ENCODE measurements around the gene DNASE2. TPM values are rescaled to one million over a fixed set of nuclear protein-coding genes. Genes with fewer than 3 reads are reported as not detected.
A peak's percentile ranks its signal among the peaks of the same experiment; 100 is the strongest.
"Not testable (repeated sequence)": the region's sequence is repeated elsewhere in the genome, so short reads cannot be mapped to it uniquely, and the experiment has no call there.

DNASE2 gene
- total RNA-seq, 2 experiments from 2014 or later, result 10.4 to 11.1 TPM

DNA sequence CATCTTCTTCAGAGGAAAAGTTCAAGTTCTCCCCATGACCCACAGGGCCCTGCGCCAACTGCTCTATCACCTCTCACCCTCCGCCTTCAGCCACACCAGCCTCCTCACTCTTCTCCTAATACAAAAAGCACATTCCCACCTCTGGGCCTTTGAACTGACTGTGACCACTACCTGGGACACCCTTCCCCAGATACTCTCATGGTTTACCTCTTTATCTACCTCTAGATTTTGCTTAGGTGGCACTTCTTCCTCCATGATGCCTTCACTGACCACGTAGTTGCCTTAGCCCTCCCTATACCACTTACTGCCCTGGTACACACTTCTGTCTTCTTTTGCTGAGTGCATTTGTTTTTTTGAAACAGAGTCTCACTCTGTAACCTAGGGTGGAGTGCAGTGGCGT is 41.7 kb upstream of the DNASE2 start:
- ChIA-PET POLR2A (no interaction called here), CTCF (interaction anchor here (1.6 kb wide), 1 partner anchor 55 kb away, joined by 4 read pairs; no protein-coding TSS in a partner anchor)
- no peak overlapping the region for H3K4me3 Mint-ChIP-seq

DNA sequence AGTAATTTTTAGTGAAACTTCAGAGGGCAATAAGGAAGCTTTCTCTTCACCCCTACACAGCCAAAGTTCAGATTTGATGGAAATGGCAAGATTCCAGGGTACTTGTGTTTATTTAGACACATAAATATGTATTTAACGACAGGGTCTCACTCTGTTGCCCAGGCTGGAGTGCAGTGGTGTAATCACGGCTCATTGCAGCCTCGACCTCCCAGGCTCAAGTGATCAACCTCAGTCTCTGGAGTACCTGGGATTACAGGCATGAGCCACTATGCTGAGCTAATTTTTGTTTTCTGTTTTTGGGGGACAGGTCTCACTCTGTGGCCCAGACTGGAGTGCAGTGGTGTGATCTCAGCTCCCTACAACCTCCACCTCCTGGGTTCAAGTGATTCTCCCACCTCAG is 39.8 kb upstream of the DNASE2 start:
- Histone ChIP-seq H3K36me3 (ENCODE audit: insufficient read depth, low read length) (peaks cover 37% of the 10 kb centered on the region), H3K27me3 (ENCODE audit: control insufficient read depth in 1 of 2, insufficient read depth in 2 of 2, low read length in 2 of 2) (no peaks in the 10 kb centered on the region), H3K27ac (ENCODE audit: low read depth in 1 of 2, low read length in 2 of 2) (no peak overlapping the region), H3K4me3 (ENCODE audit: low read length) (no peak overlapping the region), H3K9me3 (ENCODE audit: control insufficient read depth in 1 of 2, insufficient read depth in 1 of 2, low read length in 2 of 2) (no peaks in the 10 kb centered on the region), H3K4me1 (ENCODE audit: insufficient read depth, low read length) (peaks cover 16% of the 10 kb centered on the region)
- TF ChIP-seq, protein P1, sequence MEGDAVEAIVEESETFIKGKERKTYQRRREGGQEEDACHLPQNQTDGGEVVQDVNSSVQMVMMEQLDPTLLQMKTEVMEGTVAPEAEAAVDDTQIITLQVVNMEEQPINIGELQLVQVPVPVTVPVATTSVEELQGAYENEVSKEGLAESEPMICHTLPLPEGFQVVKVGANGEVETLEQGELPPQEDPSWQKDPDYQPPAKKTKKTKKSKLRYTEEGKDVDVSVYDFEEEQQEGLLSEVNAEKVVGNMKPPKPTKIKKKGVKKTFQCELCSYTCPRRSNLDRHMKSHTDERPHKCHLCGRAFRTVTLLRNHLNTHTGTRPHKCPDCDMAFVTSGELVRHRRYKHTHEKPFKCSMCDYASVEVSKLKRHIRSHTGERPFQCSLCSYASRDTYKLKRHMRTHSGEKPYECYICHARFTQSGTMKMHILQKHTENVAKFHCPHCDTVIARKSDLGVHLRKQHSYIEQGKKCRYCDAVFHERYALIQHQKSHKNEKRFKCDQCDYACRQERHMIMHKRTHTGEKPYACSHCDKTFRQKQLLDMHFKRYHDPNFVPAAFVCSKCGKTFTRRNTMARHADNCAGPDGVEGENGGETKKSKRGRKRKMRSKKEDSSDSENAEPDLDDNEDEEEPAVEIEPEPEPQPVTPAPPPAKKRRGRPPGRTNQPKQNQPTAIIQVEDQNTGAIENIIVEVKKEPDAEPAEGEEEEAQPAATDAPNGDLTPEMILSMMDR (IDR thresholded peaks at IDR 0.05), result no peak
- Mint-ChIP-seq H3K27me3 (no peaks in the 10 kb centered on the region), H3K27ac (peak overlapping the region; percentile 90), H3K4me3 (no peak overlapping the region), H3K36me3 (ENCODE audit: low read depth) (peaks cover 42% of the 10 kb centered on the region), H3K4me1 (ENCODE audit: low read depth) (peaks cover 13% of the 10 kb centered on the region), H3K9me3 (no peaks in the 10 kb centered on the region)
- no peak for ATAC-seq (ENCODE audit: poor library complexity)
- POLR2A ChIA-PET, result interaction anchor here (1.2 kb wide), 1 partner anchor 30 kb away, joined by 4 read pairs; the partner anchor contains the start of gene GCDH
- CTCF ChIA-PET, result interaction anchor here (1.8 kb wide), 1 partner anchor 44 kb away, joined by 11 read pairs; no protein-coding TSS in a partner anchor
- no peak for DNase-seq
- intact Hi-C loops (cut with DNase I, micrococcal nuclease), result no loop called here

More for the DNA sequence above, 41.7 kb upstream of the DNASE2 start:
- H3K36me3 Mint-ChIP-seq (ENCODE audit: low read depth), result peaks cover 56% of the 10 kb centered on the region
- H3K36me3 ChIP-seq (ENCODE audit: insufficient read depth, low read length), result peaks cover 50% of the 10 kb centered on the region
- H3K4me1 Mint-ChIP-seq (ENCODE audit: low read depth), result peaks cover 7% of the 10 kb centered on the region
- H3K4me1 ChIP-seq (ENCODE audit: insufficient read depth, low read length), result peaks cover 16% of the 10 kb centered on the region
- H3K9me3 Mint-ChIP-seq, result no peaks in the 10 kb centered on the region
- no peak overlapping the region for H3K4me3 ChIP-seq (ENCODE audit: low read length)
- no peak for DNase-seq
- intact Hi-C loops (cut with DNase I, micrococcal nuclease), result no loop called here
- no peaks in the 10 kb centered on the region for H3K27me3 ChIP-seq (ENCODE audit: control insufficient read depth in 1 of 2, insufficient read depth in 2 of 2, low read length in 2 of 2)
- no peaks in the 10 kb centered on the region for H3K27me3 Mint-ChIP-seq
- no peak overlapping the region for H3K27ac Mint-ChIP-seq
- TF ChIP-seq, protein P1 (IDR thresholded peaks at IDR 0.05), result no peak
- ATAC-seq (ENCODE audit: poor library complexity), result no peak
- H3K9me3 ChIP-seq (ENCODE audit: control insufficient read depth in 1 of 2, insufficient read depth in 1 of 2, low read length in 2 of 2), result no peaks in the 10 kb centered on the region
- no peak overlapping the region for H3K27ac ChIP-seq (ENCODE audit: low read depth in 1 of 2, low read length in 2 of 2)

DNA sequence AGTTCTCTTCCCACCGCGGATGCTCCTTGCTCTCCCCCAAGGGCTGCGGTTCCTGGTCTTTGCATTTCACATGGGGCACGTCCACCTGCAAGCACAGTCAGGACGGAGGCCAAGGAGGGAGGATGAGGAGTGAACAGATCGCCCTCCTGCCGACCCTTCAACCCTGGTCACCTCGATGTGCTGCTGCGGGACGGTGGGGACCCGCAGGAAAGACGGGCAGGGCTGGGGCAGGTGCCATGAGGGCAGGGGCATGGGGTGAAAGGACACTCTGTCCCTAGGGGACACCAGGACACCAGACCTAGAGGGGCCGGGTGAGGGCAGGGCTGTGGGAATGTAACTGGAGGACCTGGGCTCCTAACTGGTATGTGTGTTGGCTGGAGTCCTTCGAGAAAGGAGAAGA is 37.0 kb upstream of the DNASE2 start:
- Mint-ChIP-seq H3K9me3 (no peaks in the 10 kb centered on the region), H3K36me3 (ENCODE audit: low read depth) (peaks cover 18% of the 10 kb centered on the region), H3K4me1 (ENCODE audit: low read depth) (peaks cover 31% of the 10 kb centered on the region), H3K27ac (peak overlapping the region; percentile 90), H3K27me3 (no peaks in the 10 kb centered on the region), H3K4me3 (peak overlapping the region; percentile 51)
- CTCF ChIA-PET, result interaction anchor here (1.6 kb wide), 1 partner anchor 47 kb away, joined by 6 read pairs; no protein-coding TSS in a partner anchor
- no peaks in the 10 kb centered on the region for H3K27me3 ChIP-seq (ENCODE audit: control insufficient read depth in 1 of 2, insufficient read depth in 2 of 2, low read length in 2 of 2)
- TF ChIP-seq, protein P1 (IDR thresholded peaks at IDR 0.05), result no peak
- POLR2A ChIA-PET, result interaction anchor here (0.7 kb wide), 1 partner anchor 1536 kb away, joined by 3 read pairs; no protein-coding TSS in a partner anchor
- intact Hi-C loops (cut with DNase I, micrococcal nuclease), result no loop called here
- ATAC-seq (ENCODE audit: poor library complexity) (no peak), DNase-seq (peak in 1 of 14 experiments; percentile 39)
- no peaks in the 10 kb centered on the region for H3K9me3 ChIP-seq (ENCODE audit: control insufficient read depth in 1 of 2, insufficient read depth in 1 of 2, low read length in 2 of 2)
- H3K27ac ChIP-seq (ENCODE audit: low read depth in 1 of 2, low read length in 2 of 2), result no peak overlapping the region
- H3K36me3 ChIP-seq (ENCODE audit: insufficient read depth, low read length), result peaks cover 11% of the 10 kb centered on the region
- H3K4me1 ChIP-seq (ENCODE audit: insufficient read depth, low read length), result peaks cover 35% of the 10 kb centered on the region
- no peak overlapping the region for H3K4me3 ChIP-seq (ENCODE audit: low read length)

DNA sequence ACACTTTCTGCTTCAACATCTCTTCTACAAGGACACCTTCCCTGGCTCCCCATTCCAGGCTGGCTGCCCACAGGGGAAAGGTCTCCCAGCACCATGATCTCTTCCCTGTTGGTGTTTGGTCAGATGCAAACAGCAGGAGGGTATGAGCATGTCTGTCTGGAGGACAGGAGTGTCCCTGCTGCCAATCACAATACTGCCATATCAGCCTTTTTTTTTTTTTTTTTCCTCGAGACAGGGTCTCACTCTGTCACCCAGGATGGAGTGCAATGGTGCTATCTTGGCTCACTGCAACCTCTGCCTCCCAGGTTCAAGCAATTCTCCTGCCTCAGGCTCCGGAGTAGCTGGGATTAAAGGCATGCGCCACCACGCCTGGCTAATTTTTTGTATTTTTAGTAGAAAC is 34.6 kb upstream of the DNASE2 start:
- H3K27ac ChIP-seq (ENCODE audit: low read depth in 1 of 2, low read length in 2 of 2); H3K27me3 ChIP-seq (ENCODE audit: control insufficient read depth in 1 of 2, insufficient read depth in 2 of 2, low read length in 2 of 2); ATAC-seq (ENCODE audit: poor library complexity); DNase-seq; H3K27me3 Mint-ChIP-seq; H3K36me3 Mint-ChIP-seq (ENCODE audit: low read depth); H3K9me3 ChIP-seq (ENCODE audit: control insufficient read depth in 1 of 2, insufficient read depth in 1 of 2, low read length in 2 of 2); intact Hi-C loops (cut with DNase I, micrococcal nuclease); H3K9me3 Mint-ChIP-seq; H3K36me3 ChIP-seq (ENCODE audit: insufficient read depth, low read length); H3K4me3 Mint-ChIP-seq; H3K4me3 ChIP-seq (ENCODE audit: low read length): not testable (repeated sequence)
- POLR2A ChIA-PET, result interaction anchor here (4.0 to 4.8 kb wide), 2 partner anchors 23 to 25 kb away, joined by 24 to 47 read pairs; partner anchors contain the start of genes CALR and GCDH
- H3K4me1 Mint-ChIP-seq (ENCODE audit: low read depth), result peaks cover 34% of the 10 kb centered on the region
- peaks cover 40% of the 10 kb centered on the region for H3K4me1 ChIP-seq (ENCODE audit: insufficient read depth, low read length)
- peak overlapping the region; percentile 91 for H3K27ac Mint-ChIP-seq
- CTCF ChIA-PET, result interaction anchor here (1.4 kb wide), 1 partner anchor 50 kb away, joined by 3 read pairs; no protein-coding TSS in a partner anchor
